ENCODE results near the gene FITM1.

The FITM1 gene

DNA sequence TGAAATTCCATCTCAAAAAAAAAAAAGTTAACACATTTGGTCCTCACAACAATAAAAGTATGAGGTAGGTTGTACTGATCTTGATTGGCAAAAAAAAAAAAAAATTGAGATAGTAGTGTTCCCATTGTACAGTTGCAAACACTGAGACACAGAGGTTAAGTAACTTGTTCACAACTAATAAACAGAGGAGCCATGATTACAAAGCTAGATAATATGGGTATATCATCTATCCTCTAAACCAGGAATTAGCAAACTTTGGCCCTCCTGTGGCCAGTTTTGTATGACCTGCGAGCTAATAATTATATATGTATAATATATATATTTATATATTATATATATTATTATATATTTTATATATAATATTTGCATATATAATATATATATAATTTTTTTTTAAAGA lies 3.3 kb downstream of the FITM1 start:
- TF ChIP-seq, protein P1, sequence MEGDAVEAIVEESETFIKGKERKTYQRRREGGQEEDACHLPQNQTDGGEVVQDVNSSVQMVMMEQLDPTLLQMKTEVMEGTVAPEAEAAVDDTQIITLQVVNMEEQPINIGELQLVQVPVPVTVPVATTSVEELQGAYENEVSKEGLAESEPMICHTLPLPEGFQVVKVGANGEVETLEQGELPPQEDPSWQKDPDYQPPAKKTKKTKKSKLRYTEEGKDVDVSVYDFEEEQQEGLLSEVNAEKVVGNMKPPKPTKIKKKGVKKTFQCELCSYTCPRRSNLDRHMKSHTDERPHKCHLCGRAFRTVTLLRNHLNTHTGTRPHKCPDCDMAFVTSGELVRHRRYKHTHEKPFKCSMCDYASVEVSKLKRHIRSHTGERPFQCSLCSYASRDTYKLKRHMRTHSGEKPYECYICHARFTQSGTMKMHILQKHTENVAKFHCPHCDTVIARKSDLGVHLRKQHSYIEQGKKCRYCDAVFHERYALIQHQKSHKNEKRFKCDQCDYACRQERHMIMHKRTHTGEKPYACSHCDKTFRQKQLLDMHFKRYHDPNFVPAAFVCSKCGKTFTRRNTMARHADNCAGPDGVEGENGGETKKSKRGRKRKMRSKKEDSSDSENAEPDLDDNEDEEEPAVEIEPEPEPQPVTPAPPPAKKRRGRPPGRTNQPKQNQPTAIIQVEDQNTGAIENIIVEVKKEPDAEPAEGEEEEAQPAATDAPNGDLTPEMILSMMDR (IDR thresholded peaks at IDR 0.05; ENCODE audit: low read depth, low read length, missing control alignments), result no peak
- no peak overlapping the region for H3K4me3 ChIP-seq (replicated peaks; ENCODE audit: low read depth, low read length)
- DNase-seq (ENCODE audit: extremely low read depth, low read depth), result no peak

DNA sequence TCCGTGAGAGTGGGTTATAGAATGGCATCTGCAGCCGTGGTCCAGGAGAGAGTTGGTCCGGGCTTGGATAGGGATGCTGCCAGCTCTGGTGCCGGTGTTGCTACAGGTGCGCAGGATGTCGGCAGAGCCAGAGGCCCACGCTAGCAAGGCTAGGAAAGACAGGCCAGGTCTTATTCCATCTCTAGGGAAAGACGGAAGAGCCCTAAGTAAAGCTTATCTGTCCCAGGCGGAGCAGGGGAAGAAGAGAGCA lies 5.0 kb downstream of the FITM1 start:
- DNase-seq (ENCODE audit: extremely low read depth, low read depth), result no peak
- H3K4me3 ChIP-seq (replicated peaks; ENCODE audit: low read depth, low read length), result peak overlapping the region; percentile 79
- TF ChIP-seq, protein P1 (IDR thresholded peaks at IDR 0.05; ENCODE audit: low read depth, low read length, missing control alignments), result no peak

DNA sequence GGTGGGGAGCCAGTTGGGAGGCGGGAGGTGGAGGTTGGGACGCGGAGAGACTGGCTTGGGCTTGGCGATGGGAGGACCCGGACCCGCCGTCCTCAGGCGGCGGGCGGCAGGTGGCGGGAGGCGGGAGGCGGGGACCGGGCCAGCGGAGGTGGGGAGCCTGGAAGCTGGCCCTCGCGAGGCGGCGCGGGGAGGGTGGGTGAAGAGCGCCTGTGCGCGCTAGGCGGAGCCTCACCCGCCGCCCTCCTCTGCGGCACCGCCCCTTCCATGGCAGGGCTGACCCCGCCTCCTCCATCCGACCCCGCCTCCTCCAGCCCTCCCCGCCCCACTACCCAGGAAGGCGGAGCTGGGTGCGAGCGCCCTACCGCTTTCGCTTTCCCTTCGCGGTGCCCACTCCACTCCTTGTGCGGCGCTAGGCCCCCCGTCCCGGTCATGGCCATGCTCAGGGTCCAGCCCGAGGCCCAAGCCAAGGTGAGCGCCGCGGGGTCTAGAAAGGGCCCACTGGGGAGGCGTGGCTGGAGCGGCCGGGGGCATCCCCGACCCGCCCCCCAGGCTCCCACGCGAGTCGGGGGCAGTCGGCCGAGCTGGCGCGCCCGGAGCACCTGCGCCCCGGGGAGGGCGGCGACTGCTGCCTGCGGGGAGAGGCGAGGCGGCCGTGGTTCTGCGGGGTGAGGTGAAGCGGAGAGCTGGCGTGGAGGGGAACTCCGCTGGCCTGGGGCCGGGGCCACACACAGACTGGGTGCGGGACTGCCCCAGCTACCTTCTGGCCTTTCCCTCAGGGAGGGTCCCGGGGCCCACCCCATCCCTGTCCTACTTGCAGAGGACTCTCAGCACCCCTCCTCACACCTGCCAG lies 5.6 kb downstream of the FITM1 start, which contains the start of gene PSME1:
PSME1 (plus strand) TSS at position 361 of the 850 bp plus-strand sequence; CDS start at position 430, 69 bp downstream.
- H3K4me3 ChIP-seq (replicated peaks; ENCODE audit: low read depth, low read length), result peak within 1 kb of the TSS; percentile 79
- TF ChIP-seq, protein P1 (IDR thresholded peaks at IDR 0.05; ENCODE audit: low read depth, low read length, missing control alignments), result no peak
- DNase-seq (ENCODE audit: extremely low read depth, low read depth), result peak; percentile 44

DNA sequence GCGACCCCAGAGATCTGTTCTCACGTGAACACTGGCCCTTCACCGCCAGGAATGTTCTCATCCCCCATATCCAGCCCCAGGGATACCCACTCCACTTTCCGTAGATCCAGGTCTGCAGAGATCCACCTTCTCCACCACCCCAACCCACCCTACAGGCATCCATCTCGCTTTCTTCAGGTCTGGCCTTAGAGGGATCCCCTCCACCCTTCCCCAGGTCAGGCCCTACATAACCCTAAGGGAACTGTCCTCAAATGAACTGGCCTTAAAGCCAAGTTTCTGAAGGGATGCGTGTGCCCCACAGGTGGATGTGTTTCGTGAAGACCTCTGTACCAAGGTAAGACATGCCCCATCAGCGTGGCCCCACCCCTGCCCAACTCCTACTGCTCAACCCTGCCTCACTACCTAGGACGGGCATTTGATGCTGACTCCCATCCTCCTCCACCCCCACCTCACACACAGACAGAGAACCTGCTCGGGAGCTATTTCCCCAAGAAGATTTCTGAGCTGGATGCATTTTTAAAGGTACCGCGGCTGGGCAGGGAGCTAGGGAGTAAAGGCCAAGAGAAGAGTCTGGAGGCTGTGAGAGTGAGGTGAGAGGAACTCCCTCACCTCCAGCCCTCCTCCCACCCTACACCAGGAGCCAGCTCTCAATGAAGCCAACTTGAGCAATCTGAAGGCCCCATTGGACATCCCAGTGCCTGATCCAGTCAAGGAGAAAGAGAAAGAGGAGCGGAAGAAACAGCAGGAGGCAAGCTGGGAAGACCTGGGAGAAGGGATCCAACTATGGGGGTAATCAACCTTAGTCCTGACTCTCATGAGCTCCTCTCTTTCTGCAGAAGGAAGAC lies 6.4 kb downstream of the FITM1 start:
- TF ChIP-seq, protein P1 (IDR thresholded peaks at IDR 0.05; ENCODE audit: low read depth, low read length, missing control alignments), result no peak
- no peak for DNase-seq (ENCODE audit: extremely low read depth, low read depth)
- H3K4me3 ChIP-seq (replicated peaks; ENCODE audit: low read depth, low read length), result peak overlapping the region; percentile 79

DNA sequence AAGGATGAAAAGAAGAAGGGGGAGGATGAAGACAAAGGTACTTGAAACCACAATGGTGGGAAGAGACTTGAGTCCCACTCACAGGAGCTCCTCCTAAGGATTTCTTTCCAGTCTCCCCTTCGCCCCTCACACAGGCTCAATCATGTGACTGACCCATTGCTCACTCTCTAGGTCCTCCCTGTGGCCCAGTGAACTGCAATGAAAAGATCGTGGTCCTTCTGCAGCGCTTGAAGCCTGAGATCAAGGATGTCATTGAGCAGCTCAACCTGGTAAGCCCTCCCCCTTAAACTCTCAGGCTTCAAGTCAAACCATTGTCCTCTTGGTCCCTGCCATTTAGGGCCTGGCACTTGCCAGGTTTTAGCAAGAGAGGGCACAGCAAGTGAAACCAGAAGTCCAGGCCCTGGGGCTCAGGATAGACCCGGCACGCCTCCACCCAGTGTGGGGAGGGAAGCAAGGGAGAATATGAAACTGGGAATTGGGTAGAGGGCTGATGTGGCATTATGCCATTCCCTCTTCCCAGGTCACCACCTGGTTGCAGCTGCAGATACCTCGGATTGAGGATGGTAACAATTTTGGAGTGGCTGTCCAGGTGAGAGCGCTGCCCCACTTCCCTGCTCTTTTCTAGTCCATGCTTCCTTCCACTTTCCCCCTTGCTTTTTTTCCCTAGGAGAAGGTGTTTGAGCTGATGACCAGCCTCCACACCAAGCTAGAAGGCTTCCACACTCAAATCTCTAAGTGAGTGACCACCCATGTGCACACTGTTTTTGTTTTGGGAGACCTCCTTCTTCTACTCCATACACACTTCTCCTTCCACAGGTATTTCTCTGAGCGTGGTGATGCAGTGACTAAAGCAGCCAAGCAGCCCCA lies 7.3 kb downstream of the FITM1 start:
- H3K4me3 ChIP-seq (replicated peaks; ENCODE audit: low read depth, low read length), result no peak overlapping the region
- DNase-seq (ENCODE audit: extremely low read depth, low read depth), result no peak
- TF ChIP-seq, protein P1 (IDR thresholded peaks at IDR 0.05; ENCODE audit: low read depth, low read length, missing control alignments), result no peak

Measured in HFF-Myc (cell line).